GM21529 (cell line): ENCODE measurements around the gene SNX6.
"Not testable (repeated sequence)": the region's sequence is repeated elsewhere in the genome, so short reads cannot be mapped to it uniquely, and the experiment has no call there.

Experiments
- ATAC-seq: cut with Tn5 transposase; IDR thresholded peaks from one replicate; pipeline ENCODE4 v1.9.1; 2021; ENCODE audit not compliant: unreplicated experiment

SNX6 gene

GRCh38 chr14:34527591-34527990 lies 102.4 kb downstream of the SNX6 start:
- no peak for ATAC-seq

GRCh38 chr14:34524216-34524615 lies 105.7 kb downstream of the SNX6 start:
- not testable (repeated sequence) for ATAC-seq

- no peak for ATAC-seq
Observed at GRCh38 chr14:34522496-34522895, 107.5 kb downstream of the SNX6 start.

- not testable (repeated sequence) for ATAC-seq
Observed at GRCh38 chr14:34521071-34521470, 108.9 kb downstream of the SNX6 start.

DNA sequence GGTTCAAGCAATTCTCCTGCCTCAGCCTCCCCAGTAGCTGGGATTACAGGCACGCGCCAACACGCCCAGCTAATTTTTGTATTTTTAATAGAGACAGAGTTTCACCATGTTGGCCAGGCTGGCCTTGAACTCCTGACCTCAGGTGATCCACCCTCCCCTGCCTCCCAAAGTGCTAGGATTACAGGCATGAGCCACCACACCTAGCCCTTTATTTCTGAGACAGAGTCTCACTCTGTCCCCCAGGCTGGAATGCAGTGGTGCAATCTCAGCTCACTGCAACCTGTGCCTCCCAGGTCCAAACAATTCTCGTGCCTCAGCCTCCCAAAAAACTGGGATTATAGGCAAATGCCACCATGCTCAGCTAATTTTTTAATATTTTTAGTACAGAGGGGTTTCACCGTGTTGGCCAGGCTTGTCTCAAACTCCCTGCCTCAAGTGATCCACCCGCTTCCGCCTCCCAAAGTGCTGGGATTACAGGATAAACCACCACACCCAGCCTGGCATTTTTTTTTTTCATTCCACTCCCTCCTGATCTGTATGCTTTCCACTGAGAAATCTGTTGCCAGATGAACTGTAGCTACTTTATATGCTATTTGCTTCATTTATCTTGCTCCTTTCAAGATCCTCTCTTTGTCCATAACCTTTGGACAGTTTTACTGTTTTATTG lies 109.5 kb downstream of the SNX6 start:
- ATAC-seq = not testable (repeated sequence)
